ENCODE data around the gene EGR2.

- TF ChIP-seq POLR2AphosphoS5 (IDR thresholded peaks at IDR 0.05; ENCODE audit: low read depth, low read length) (no peak), REST (IDR thresholded peaks at IDR 0.05; ENCODE audit: low read depth) (no peak), CTCF (IDR thresholded peaks at IDR 0.05 in 2 of 3, conservative IDR thresholded peaks at IDR 0.05 in 1 of 3; ENCODE audit: borderline replicate concordance in 1 of 3, insufficient read depth in 1 of 3, low read depth in 2 of 3, low read length in 2 of 3) (no peak), EZH2 (IDR thresholded peaks at IDR 0.05) (no peak), SIN3A (IDR thresholded peaks at IDR 0.05; ENCODE audit: low read depth) (no peak), FOSL1 (IDR thresholded peaks at IDR 0.05; ENCODE audit: low read depth) (no peak), TCF7L2 (IDR thresholded peaks at IDR 0.05; ENCODE audit: borderline replicate concordance, extremely low read depth, insufficient read depth, insufficient read length) (no peak), EZH2phosphoT487 (IDR thresholded peaks at IDR 0.05; ENCODE audit: borderline replicate concordance) (no peak), POLR2A (IDR thresholded peaks at IDR 0.05; ENCODE audit: borderline replicate concordance, extremely low read depth, insufficient read depth, insufficient read length) (no peak), CEBPB (IDR thresholded peaks at IDR 0.05; ENCODE audit: low read depth) (no peak), RAD21 (IDR thresholded peaks at IDR 0.05; ENCODE audit: low read depth) (no peak), ELF1 (IDR thresholded peaks at IDR 0.05; ENCODE audit: borderline replicate concordance, low read depth) (no peak)
- TF ChIP-seq, protein P1, sequence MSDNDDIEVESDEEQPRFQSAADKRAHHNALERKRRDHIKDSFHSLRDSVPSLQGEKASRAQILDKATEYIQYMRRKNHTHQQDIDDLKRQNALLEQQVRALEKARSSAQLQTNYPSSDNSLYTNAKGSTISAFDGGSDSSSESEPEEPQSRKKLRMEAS (IDR thresholded peaks at IDR 0.05), result no peak
These were observed 31.3 kb upstream of the EGR2 start for GRCh38 chr10:62847433-62847832.

All from HCT116 (cell line).